ENCODE results near the gene PDE9A.

The PDE9A gene

GRCh38 chr21:42670884-42671283, 17.5 kb downstream of the PDE9A start:
- DNase-seq (ENCODE audit: low spot score) = no peak
- no peak for TF ChIP-seq CTCF (IDR thresholded peaks at IDR 0.05; ENCODE audit: extremely low read depth, missing control alignments)

DNA sequence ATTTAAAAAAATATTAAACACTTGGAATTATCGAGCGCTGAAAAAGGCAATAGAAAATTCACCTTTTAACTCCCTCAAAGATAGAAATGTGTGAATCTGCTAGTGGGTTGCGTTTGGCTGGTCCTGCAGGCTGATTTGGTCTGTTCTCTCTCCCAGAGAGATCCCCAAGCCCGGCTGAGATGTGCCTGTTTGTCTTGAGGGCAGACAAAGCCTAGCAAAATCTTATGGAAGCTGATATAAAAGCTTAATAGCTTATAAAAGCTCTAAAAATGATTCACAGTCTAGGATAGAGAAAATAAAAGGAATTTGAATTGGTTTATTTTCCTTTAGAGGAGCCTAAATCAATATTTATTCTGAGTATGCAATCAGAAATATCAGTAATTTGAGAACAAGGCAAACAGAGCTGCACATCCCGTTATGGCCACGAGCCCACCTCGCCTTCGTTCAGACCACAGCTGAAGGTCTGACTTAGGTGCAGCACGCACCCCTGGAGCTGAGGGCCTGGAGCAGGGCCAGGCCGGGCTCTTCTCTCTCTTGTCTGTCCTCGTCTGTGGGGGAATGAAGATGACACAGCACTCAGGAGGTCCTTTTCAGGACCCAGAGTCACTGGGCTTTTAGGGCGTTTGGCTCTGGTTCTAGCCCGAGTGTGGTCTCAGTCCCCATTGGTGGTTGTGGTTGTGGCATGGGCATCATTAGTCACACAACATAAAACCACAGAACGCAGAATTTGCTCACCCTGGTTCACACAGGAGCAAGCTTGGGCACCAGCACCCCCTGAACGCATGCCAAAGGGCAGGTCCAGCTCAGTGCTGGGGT, 18.6 kb downstream of the PDE9A start:
- no peak for DNase-seq (ENCODE audit: low spot score)
- TF ChIP-seq CTCF (IDR thresholded peaks at IDR 0.05; ENCODE audit: extremely low read depth, missing control alignments) = no peak

GRCh38 chr21:42672699-42673458, 19.5 kb downstream of the PDE9A start:
- no peak for TF ChIP-seq CTCF (IDR thresholded peaks at IDR 0.05; ENCODE audit: extremely low read depth, missing control alignments)
- DNase-seq (ENCODE audit: low spot score) = no peak

DNA sequence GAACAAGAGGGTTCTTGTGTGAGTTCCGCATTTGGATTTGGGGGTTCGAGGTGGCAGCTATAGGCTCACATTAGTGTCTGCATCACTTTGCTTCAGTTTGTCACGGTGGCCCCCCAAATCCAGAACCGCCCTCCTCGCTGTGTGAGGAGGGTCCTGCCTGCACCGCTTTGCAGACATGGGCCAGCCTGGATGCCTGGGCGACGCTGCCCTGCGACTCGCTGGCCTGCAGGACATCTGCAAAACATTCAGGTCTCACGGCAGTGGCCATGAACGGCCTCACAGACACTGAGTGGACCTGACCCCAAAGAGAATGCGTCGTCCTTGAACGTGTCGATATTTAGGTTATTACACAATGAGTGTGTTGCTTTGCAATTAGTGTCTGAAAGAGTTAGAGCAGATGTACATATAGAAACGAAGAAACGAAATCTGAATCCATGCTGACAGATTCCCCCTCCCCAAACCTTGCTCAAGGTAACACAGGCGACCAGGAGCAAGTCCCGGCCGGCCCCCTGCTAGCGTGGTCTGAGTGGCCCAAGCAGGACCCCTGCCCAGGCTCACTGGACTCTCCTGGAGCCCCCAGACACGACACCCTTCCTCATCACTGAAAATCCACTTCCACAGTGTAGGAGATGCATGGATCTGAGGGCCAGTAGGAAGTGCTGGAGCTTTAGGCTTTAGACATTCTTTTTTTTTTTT, 20.4 kb downstream of the PDE9A start:
- no peak for TF ChIP-seq CTCF (IDR thresholded peaks at IDR 0.05; ENCODE audit: extremely low read depth, missing control alignments)
- DNase-seq (ENCODE audit: low spot score) = no peak

GRCh38 chr21:42674351-42674940, 21.0 kb downstream of the PDE9A start:
- TF ChIP-seq CTCF (IDR thresholded peaks at IDR 0.05; ENCODE audit: extremely low read depth, missing control alignments) = no peak
- DNase-seq (ENCODE audit: low spot score) = no peak

DNA sequence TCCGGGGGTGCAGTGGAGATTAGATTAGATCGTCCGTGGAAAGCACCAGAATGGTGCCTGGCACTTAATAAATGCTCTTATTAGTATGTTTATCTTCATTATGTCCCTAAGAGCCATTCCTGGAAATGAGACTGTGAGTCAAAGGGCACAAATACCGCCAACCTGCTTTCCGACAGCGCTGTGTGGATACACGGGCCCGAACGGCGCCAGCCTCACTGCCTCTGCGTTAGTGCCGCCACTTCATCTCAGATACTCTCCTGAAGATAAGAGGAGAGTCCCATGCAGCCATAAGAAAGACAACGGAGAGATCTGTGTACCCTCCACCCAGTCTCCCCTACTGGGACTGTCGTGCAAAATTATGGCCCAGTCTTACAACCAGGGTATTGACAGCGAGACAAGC, 22.0 kb downstream of the PDE9A start:
- no peak for DNase-seq (ENCODE audit: low spot score)
- no peak for TF ChIP-seq CTCF (IDR thresholded peaks at IDR 0.05; ENCODE audit: extremely low read depth, missing control alignments)
